SU-DHL-6 (cell line): ENCODE results near the gene YTHDC1.

ENCODE experiments used
- EZH2phosphoT487 ChIP-seq: fragments of 200-600 bp; sonication (generic), shearing (Covaris generic); conservative IDR thresholded peaks from 2 replicates; pipeline ENCODE4 v1.6.1; 2018; ENCODE audit warnings: mild to moderate bottlenecking, antibody characterized with exemption, low read length, moderate library complexity, mixed read lengths
- TF ChIP-seq, protein P1 (sequence below): fragments of 200-600 bp; sonication (generic); IDR thresholded peaks from one replicate; pipeline ENCODE4 v1.5.1; 2017; ENCODE audit warnings: antibody characterized with exemption, mild to moderate bottlenecking, low read length, moderate library complexity; ENCODE audit not compliant: insufficient read depth, poor library complexity, severe bottlenecking

DNA sequence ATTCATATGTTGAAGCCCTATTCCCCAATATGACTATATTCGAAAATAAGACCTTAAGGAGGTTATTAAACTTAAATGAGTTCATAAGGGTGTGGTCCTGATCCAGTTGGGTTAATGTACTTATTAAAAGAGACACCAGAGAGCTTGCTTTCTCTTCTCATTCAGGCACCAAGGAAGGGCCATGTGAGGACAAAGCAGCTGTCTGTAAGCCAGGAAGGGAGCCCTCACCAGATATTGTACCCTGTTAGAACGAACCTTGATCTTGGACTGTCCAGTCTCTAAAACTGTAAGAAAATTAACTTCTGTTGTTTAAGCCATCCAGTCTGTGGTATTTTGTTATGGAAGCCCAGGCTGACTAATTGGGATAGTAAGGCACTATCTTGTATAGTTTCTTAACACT lies 9.1 kb upstream of the YTHDC1 start:
- TF ChIP-seq, protein P1, sequence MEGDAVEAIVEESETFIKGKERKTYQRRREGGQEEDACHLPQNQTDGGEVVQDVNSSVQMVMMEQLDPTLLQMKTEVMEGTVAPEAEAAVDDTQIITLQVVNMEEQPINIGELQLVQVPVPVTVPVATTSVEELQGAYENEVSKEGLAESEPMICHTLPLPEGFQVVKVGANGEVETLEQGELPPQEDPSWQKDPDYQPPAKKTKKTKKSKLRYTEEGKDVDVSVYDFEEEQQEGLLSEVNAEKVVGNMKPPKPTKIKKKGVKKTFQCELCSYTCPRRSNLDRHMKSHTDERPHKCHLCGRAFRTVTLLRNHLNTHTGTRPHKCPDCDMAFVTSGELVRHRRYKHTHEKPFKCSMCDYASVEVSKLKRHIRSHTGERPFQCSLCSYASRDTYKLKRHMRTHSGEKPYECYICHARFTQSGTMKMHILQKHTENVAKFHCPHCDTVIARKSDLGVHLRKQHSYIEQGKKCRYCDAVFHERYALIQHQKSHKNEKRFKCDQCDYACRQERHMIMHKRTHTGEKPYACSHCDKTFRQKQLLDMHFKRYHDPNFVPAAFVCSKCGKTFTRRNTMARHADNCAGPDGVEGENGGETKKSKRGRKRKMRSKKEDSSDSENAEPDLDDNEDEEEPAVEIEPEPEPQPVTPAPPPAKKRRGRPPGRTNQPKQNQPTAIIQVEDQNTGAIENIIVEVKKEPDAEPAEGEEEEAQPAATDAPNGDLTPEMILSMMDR, result no peak
- TF ChIP-seq EZH2phosphoT487, result no peak
